Posterior vena cava (tissue), 2 donors: Measurements from ENCODE around the gene SLC6A5. TPM values are rescaled to one million over a fixed set of nuclear protein-coding genes. Genes with fewer than 3 reads are reported as not detected.
"Not testable (repeated sequence)": the region's sequence is repeated elsewhere in the genome, so short reads cannot be mapped to it uniquely, and the experiment has no call there.

ENCODE experiments used
- DNase-seq: peaks from one replicate; pipeline ENCODE4 v3.0.0-alpha.2; 2020; ENCODE audit warnings: low spot score
- intact Hi-C, 2 donors: fragments of 100-400 bp; cut with DNase I; formaldehyde crosslinking; loops; one replicate each; pipeline versions ENCODE4 v1.14.1 to v1.14.2; 2022 to 2023
- long read RNA-seq, 2 donors: library from polyadenylated mRNA; unstranded; transcript quantifications; one replicate each; pipeline ENCODE4 v2.0.0, GENCODE V29; 2020 to 2021
- total RNA-seq, 2 donors: library from RNA; stranded (reverse); fragmentation: NEBNext Ultra II Directional; extraction: Animal tissue kit (Norgen Biotek cat#: 25700); gene quantifications; one replicate each; pipeline ENCODE4 v1.2.1, GENCODE V29; 2021
- donor health status: DM: yes; HTN: yes; CAD: no.
- donor health status: DM: yes; HTN: yes; CAD: no.

The SLC6A5 gene
- not detected for total RNA-seq
- long read RNA-seq, donor 1: 0 reads
- long read RNA-seq, donor 2: 0 reads

GRCh38 chr11:20599221-20600019, at the start of gene SLC6A5:
Gene SLC6A5 (plus strand): TSS chr11:20599608. CDS start chr11:20599673, 65 bp downstream.
- DNase-seq: no peak
- intact Hi-C loops: loop anchor here in 1 of 2 donors (10.0 kb wide), 1 partner anchor 215 kb away; the partner anchor contains the start of gene PRMT3

- no peak for DNase-seq
- intact Hi-C loops: no loop called here
These were observed 48.3 kb upstream of the SLC6A5 start for GRCh38 chr11:20551096-20551495.

- no peak for DNase-seq
These were observed 43.6 kb upstream of the SLC6A5 start for GRCh38 chr11:20555783-20556182.

GRCh38 chr11:20556396-20556795, 43.0 kb upstream of the SLC6A5 start:
- intact Hi-C loops: loop anchor here in 1 of 2 donors (5.0 kb wide), 1 partner anchor 246 kb away; no protein-coding TSS in a partner anchor

More at GRCh38 chr11:20555783-20556182, 43.6 kb upstream of the SLC6A5 start:
- intact Hi-C loops: loop anchor here in 1 of 2 donors (5.0 kb wide), 1 partner anchor 247 kb away; no protein-coding TSS in a partner anchor

GRCh38 chr11:20558741-20559140, 40.7 kb upstream of the SLC6A5 start:
- no peak for DNase-seq
- intact Hi-C loops: loop anchor here in 1 of 2 donors (5.0 kb wide), 1 partner anchor 244 kb away; no protein-coding TSS in a partner anchor

More at GRCh38 chr11:20556396-20556795, 43.0 kb upstream of the SLC6A5 start:
- not testable (repeated sequence) for DNase-seq

- DNase-seq: no peak
- intact Hi-C loops: loop anchor here in 1 of 2 donors (5.0 kb wide), 1 partner anchor 243 kb away; no protein-coding TSS in a partner anchor
These were observed 39.7 kb upstream of the SLC6A5 start for GRCh38 chr11:20559523-20560300.

GRCh38 chr11:20561915-20562314, 37.5 kb upstream of the SLC6A5 start:
- DNase-seq: no peak
- intact Hi-C loops: no loop called here

GRCh38 chr11:20563866-20564265, 35.5 kb upstream of the SLC6A5 start:
- intact Hi-C loops: no loop called here
- no peak for DNase-seq

- intact Hi-C loops: no loop called here
- DNase-seq: no peak
These were observed 34.4 kb upstream of the SLC6A5 start for GRCh38 chr11:20564846-20565635.

GRCh38 chr11:20566115-20566514, 33.3 kb upstream of the SLC6A5 start:
- intact Hi-C loops, DNase-seq: not testable (repeated sequence)

- no peak for DNase-seq
These were observed 32.6 kb upstream of the SLC6A5 start for GRCh38 chr11:20566591-20567434.

GRCh38 chr11:20579725-20580124, 19.7 kb upstream of the SLC6A5 start:
- DNase-seq, intact Hi-C loops: not testable (repeated sequence)

More at GRCh38 chr11:20566591-20567434, 32.6 kb upstream of the SLC6A5 start:
- intact Hi-C loops: no loop called here

- intact Hi-C loops: no loop called here
- no peak for DNase-seq
These were observed 16.2 kb upstream of the SLC6A5 start for GRCh38 chr11:20583201-20583600.

- intact Hi-C loops: no loop called here
- no peak for DNase-seq
These were observed 15.2 kb upstream of the SLC6A5 start for GRCh38 chr11:20584093-20584774.

GRCh38 chr11:20589796-20590195, 9.6 kb upstream of the SLC6A5 start:
- intact Hi-C loops: no loop called here
- DNase-seq: no peak

GRCh38 chr11:20590381-20590780, 9.0 kb upstream of the SLC6A5 start:
- no peak for DNase-seq
- intact Hi-C loops: no loop called here

GRCh38 chr11:20592741-20593140, 6.7 kb upstream of the SLC6A5 start:
- no peak for DNase-seq
- intact Hi-C loops: no loop called here
